SK-N-SH treated with all-trans-retinoic acid at 6 μM for 48 hours (cell line): Measurements from ENCODE around the gene DNM1L.

ENCODE experiments used
- CREB5 ChIP-seq: fragments of 250-450 bp; sonication (Bioruptor Pico); IDR thresholded peaks from 2 replicates; pipeline ENCODE4 v1.5.1; 2020; ENCODE audit warnings: low read depth, mild to moderate bottlenecking, moderate library complexity
- PATZ1 ChIP-seq: fragments of 250-450 bp; sonication (Bioruptor Pico); IDR thresholded peaks from 2 replicates; pipeline ENCODE4 v1.8.0; 2020; ENCODE audit warnings: mild to moderate bottlenecking, moderate library complexity, borderline replicate concordance
- PPARA ChIP-seq: fragments of 250-450 bp; sonication (Bioruptor Pico); IDR thresholded peaks from 2 replicates; pipeline ENCODE4 v1.5.0; 2020; ENCODE audit warnings: mild to moderate bottlenecking, borderline replicate concordance
- SNAI2 ChIP-seq: fragments of 250-450 bp; sonication (Bioruptor Pico); IDR thresholded peaks from 2 replicates; pipeline ENCODE4 v1.5.0; 2020; ENCODE audit warnings: mild to moderate bottlenecking, moderate library complexity
- ZC3H10 ChIP-seq: fragments of 250-450 bp; sonication (Bioruptor Pico); IDR thresholded peaks from 2 replicates; pipeline ENCODE4 v1.5.1; 2021; ENCODE audit warnings: mild to moderate bottlenecking, moderate library complexity
- ZFP3 ChIP-seq: fragments of 250-450 bp; sonication (Bioruptor Pico); IDR thresholded peaks from 2 replicates; pipeline ENCODE4 v1.5.0; 2020; ENCODE audit warnings: mild to moderate bottlenecking, moderate library complexity
- ZFP30 ChIP-seq: fragments of 450-650 bp; formaldehyde crosslinking; IDR thresholded peaks from 2 replicates; pipeline ENCODE4 v1.5.0; 2022; ENCODE audit warnings: mild to moderate bottlenecking, moderate library complexity
- ZNF565 ChIP-seq: fragments of 450-650 bp; formaldehyde crosslinking; conservative IDR thresholded peaks from 2 replicates; pipeline ENCODE4 v1.5.0; 2020; ENCODE audit warnings: low read depth, mild to moderate bottlenecking, moderate library complexity
- TF ChIP-seq, protein P1 (sequence below): fragments of 250-450 bp; sonication (Bioruptor Pico); IDR thresholded peaks from 2 replicates; pipeline ENCODE4 v1.5.0; 2020; ENCODE audit warnings: mild to moderate bottlenecking, moderate library complexity
- TF ChIP-seq, protein P2 (sequence below): fragments of 250-450 bp; sonication (Bioruptor Pico); IDR thresholded peaks from 2 replicates; pipeline ENCODE4 v1.5.1; 2021; ENCODE audit warnings: mild to moderate bottlenecking, moderate library complexity

- TF ChIP-seq ZFP30 (no peak), PATZ1 (CRISPR knock-in tag) (no peak), SNAI2 (CRISPR knock-in tag) (no peak), CREB5 (no peak), ZNF565 (CRISPR knock-in tag) (no peak), PPARA (no peak), ZFP3 (CRISPR knock-in tag) (no peak), ZC3H10 (no peak)
- TF ChIP-seq, protein P1, sequence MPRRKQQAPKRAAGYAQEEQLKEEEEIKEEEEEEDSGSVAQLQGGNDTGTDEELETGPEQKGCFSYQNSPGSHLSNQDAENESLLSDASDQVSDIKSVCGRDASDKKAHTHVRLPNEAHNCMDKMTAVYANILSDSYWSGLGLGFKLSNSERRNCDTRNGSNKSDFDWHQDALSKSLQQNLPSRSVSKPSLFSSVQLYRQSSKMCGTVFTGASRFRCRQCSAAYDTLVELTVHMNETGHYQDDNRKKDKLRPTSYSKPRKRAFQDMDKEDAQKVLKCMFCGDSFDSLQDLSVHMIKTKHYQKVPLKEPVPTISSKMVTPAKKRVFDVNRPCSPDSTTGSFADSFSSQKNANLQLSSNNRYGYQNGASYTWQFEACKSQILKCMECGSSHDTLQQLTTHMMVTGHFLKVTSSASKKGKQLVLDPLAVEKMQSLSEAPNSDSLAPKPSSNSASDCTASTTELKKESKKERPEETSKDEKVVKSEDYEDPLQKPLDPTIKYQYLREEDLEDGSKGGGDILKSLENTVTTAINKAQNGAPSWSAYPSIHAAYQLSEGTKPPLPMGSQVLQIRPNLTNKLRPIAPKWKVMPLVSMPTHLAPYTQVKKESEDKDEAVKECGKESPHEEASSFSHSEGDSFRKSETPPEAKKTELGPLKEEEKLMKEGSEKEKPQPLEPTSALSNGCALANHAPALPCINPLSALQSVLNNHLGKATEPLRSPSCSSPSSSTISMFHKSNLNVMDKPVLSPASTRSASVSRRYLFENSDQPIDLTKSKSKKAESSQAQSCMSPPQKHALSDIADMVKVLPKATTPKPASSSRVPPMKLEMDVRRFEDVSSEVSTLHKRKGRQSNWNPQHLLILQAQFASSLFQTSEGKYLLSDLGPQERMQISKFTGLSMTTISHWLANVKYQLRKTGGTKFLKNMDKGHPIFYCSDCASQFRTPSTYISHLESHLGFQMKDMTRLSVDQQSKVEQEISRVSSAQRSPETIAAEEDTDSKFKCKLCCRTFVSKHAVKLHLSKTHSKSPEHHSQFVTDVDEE (CRISPR knock-in tag): no peak
- TF ChIP-seq, protein P2, sequence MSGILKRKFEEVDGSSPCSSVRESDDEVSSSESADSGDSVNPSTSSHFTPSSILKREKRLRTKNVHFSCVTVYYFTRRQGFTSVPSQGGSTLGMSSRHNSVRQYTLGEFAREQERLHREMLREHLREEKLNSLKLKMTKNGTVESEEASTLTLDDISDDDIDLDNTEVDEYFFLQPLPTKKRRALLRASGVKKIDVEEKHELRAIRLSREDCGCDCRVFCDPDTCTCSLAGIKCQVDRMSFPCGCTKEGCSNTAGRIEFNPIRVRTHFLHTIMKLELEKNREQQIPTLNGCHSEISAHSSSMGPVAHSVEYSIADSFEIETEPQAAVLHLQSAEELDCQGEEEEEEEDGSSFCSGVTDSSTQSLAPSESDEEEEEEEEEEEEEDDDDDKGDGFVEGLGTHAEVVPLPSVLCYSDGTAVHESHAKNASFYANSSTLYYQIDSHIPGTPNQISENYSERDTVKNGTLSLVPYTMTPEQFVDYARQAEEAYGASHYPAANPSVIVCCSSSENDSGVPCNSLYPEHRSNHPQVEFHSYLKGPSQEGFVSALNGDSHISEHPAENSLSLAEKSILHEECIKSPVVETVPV (CRISPR knock-in tag): no peak
These were observed 89.4 kb downstream of the DNM1L start for GRCh38 chr12:32768518-32768917.
